ENCODE data around the gene RAB18.
"Not testable (repeated sequence)": the region's sequence is repeated elsewhere in the genome, so short reads cannot be mapped to it uniquely, and the experiment has no call there.

Gene RAB18

DNA sequence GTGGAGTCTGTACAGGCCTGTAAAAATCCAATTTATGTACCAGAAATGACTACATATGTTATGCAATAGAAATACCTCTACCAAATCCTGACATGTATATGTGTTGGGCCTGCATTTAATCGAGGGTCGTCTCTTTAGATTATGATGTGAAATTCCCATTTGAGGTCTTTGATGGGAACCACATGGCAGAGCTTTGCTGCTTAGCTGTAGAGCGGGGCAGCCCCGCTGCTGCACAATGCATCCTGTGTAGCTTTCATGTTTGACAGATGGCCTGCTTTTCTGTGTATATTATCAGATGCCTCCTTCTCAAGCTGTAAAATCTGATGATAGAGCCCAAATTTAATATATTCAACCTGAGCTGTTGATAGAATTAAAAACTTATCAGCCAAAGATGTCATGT lies 65.8 kb downstream of the RAB18 start:
- no peak overlapping the region for H3K4me3 ChIP-seq (ENCODE audit: low read depth, low read length)
- no peak for TF ChIP-seq MYC (IDR thresholded peaks at IDR 0.05; ENCODE audit: low read depth, low read length)
- TF ChIP-seq, protein P1, sequence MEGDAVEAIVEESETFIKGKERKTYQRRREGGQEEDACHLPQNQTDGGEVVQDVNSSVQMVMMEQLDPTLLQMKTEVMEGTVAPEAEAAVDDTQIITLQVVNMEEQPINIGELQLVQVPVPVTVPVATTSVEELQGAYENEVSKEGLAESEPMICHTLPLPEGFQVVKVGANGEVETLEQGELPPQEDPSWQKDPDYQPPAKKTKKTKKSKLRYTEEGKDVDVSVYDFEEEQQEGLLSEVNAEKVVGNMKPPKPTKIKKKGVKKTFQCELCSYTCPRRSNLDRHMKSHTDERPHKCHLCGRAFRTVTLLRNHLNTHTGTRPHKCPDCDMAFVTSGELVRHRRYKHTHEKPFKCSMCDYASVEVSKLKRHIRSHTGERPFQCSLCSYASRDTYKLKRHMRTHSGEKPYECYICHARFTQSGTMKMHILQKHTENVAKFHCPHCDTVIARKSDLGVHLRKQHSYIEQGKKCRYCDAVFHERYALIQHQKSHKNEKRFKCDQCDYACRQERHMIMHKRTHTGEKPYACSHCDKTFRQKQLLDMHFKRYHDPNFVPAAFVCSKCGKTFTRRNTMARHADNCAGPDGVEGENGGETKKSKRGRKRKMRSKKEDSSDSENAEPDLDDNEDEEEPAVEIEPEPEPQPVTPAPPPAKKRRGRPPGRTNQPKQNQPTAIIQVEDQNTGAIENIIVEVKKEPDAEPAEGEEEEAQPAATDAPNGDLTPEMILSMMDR (IDR thresholded peaks at IDR 0.05; ENCODE audit: low read depth, low read length): no peak
- no peak for DNase-seq (ENCODE audit: low read depth)

- not testable (repeated sequence) for DNase-seq (ENCODE audit: low read depth); H3K4me3 ChIP-seq (ENCODE audit: low read depth, low read length)
These were observed 72.9 kb downstream of the RAB18 start for GRCh38 chr10:27577038-27577437.

DNA sequence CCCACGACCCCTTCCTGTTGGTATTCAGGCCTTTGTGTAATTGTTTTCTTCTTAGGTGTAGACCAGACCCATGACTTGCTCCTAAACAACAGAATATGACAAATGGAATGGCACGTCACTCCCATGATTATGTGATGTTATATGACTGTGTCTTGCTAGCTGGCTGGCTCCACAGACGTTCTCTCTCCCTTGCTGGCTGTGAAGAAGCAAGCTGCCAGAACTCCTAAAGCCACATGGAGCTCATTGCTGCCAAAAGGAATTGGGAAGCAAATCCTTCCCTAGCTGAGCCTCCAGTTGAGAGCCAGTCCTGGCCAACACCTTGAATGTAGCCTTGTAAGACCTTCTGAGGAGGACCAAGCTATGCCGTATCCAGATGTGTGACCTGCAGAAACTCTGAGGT lies 74.2 kb downstream of the RAB18 start:
- TF ChIP-seq MYC (IDR thresholded peaks at IDR 0.05; ENCODE audit: low read depth, low read length): no peak
- H3K4me3 ChIP-seq (ENCODE audit: low read depth, low read length): no peak overlapping the region
- no peak for DNase-seq (ENCODE audit: low read depth)

DNA sequence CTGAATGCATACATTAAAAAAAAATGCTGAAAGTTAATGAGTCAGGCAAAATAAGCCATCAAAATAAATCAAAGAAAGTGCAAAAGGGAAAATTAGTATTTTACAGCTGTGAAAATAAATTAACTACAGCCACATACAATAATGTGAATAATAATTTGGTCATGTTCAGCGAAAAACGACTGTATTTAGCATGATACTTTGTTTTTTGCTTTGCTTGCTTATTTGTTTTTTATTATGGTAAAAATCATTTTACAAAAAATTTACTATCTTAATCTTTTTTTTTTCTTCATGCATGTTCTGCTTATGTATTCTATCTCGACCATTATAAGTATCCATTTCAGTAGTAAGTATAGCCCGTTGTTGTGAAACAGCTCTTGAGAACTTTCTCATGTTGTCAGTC lies 77.1 kb downstream of the RAB18 start:
- H3K4me3 ChIP-seq (ENCODE audit: low read depth, low read length): no peak overlapping the region
- no peak for DNase-seq (ENCODE audit: low read depth)
- no peak for TF ChIP-seq MYC (IDR thresholded peaks at IDR 0.05; ENCODE audit: low read depth, low read length)

- H3K4me3 ChIP-seq (ENCODE audit: low read depth, low read length): no peak overlapping the region
- no peak for DNase-seq (ENCODE audit: low read depth)
- TF ChIP-seq, protein P1 (IDR thresholded peaks at IDR 0.05; ENCODE audit: low read depth, low read length): no peak
- TF ChIP-seq MYC (IDR thresholded peaks at IDR 0.05; ENCODE audit: low read depth, low read length) (no peak), POLR2A (IDR thresholded peaks at IDR 0.05; ENCODE audit: extremely low read depth, insufficient read length) (no peak), MAX (IDR thresholded peaks at IDR 0.05; ENCODE audit: low read depth, low read length) (no peak)
These were observed 80.2 kb downstream of the RAB18 start for GRCh38 chr10:27584302-27584701.

Data from NB4 (cell line).